GM10266 (cell line): ENCODE measurements around the gene ANKFN1.

Experiments
- DNase-seq: peaks from one replicate; pipeline ENCODE4 v3.0.0; 2012; ENCODE audit errors: extremely low spot score
- TF ChIP-seq, protein P1 (sequence below): IDR thresholded peaks from 2 replicates; pipeline ENCODE4 v1.5.1; 2012; ENCODE audit warnings: mild to moderate bottlenecking, low read depth; ENCODE audit not compliant: control insufficient read depth, insufficient read depth; ENCODE audit errors: missing control alignments

ANKFN1 gene

GRCh38 chr17:56536766-56537165, 383.5 kb downstream of the ANKFN1 start:
- no peak for DNase-seq
- TF ChIP-seq, protein P1, sequence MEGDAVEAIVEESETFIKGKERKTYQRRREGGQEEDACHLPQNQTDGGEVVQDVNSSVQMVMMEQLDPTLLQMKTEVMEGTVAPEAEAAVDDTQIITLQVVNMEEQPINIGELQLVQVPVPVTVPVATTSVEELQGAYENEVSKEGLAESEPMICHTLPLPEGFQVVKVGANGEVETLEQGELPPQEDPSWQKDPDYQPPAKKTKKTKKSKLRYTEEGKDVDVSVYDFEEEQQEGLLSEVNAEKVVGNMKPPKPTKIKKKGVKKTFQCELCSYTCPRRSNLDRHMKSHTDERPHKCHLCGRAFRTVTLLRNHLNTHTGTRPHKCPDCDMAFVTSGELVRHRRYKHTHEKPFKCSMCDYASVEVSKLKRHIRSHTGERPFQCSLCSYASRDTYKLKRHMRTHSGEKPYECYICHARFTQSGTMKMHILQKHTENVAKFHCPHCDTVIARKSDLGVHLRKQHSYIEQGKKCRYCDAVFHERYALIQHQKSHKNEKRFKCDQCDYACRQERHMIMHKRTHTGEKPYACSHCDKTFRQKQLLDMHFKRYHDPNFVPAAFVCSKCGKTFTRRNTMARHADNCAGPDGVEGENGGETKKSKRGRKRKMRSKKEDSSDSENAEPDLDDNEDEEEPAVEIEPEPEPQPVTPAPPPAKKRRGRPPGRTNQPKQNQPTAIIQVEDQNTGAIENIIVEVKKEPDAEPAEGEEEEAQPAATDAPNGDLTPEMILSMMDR: no peak

GRCh38 chr17:56540836-56541235, 387.6 kb downstream of the ANKFN1 start:
- TF ChIP-seq, protein P1: no peak
- no peak for DNase-seq

DNA sequence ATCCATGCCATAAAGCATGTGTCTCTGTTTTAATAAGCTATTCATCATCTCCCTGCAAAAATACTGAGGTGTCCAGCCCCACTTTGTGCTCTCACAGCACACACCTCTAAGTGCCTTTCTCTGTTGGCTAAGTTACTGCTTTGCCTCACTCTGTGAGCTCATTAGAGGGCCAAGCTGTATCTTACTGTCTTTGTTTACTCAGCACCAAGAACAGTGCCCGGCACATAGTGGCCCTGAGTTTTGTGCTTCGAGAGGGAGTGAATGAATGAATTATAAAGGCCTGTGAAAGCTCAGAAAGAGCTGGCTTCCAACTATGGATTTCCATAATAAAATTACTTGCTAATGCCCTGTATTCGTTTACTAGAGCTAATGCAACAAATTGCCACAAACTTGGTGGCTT, 390.0 kb downstream of the ANKFN1 start:
- TF ChIP-seq, protein P1: no peak
- DNase-seq: no peak

DNA sequence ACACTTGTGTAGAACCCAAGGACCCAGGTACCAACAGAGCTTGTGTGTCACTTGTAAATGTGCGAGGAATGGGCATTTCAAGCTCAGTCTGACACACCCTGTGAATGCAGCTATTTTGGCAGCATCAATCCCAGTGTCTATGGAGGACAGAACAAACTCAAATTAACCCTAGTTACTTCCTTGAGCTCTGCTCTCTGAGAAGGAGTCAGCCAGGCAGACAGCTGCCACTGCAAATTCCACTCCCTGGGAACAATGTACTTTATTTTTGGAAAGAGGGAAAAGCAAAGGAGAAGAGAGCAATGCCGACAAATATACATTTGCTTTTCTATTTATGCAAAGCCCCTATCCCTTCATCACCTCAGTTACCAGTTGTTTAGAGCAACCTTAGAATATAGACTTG, 391.8 kb downstream of the ANKFN1 start:
- no peak for DNase-seq
- TF ChIP-seq, protein P1: no peak

DNA sequence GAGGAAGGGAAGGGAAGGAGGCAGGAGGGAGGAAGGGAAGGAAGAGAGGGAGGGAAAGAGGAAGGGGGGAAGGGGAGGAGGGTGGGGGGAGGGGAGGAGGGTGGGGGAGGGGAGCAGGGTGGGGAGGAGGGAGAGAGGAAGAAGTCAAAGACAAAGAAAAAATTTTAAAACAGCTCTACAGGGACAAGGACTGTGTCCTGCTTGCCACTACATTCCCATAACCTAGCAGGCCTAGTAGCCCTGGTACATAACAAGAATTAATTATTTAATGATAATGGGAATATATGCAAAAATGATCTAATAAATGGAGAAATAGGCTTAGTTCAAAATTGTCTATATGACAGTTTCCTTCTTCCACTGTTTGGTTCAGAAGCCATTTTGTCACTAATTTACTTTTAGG, 392.7 kb downstream of the ANKFN1 start:
- DNase-seq: no peak
- TF ChIP-seq, protein P1: no peak

GRCh38 chr17:56548661-56549060, 395.4 kb downstream of the ANKFN1 start:
- DNase-seq: no peak

DNA sequence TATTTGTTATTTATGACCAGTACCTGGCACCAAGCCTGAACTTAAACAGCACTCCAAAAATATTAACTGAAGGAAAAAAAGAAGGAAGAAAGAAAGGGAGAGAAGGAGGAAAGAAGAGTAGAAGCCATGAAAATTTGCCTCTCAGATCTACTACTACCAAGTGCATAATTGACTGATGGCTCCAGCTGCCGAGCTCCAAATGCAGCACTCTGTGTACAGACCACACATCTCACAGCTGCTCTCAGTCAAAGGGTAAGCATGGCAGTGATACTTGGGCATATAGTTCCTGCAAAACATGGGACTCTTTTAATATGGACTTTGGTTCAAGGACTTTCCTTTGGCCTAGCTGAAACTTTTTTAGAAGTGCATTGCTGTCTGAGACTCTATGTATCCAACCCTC, 396.2 kb downstream of the ANKFN1 start:
- TF ChIP-seq, protein P1: no peak
- no peak for DNase-seq

More at GRCh38 chr17:56548661-56549060, 395.4 kb downstream of the ANKFN1 start:
- TF ChIP-seq, protein P1: no peak
